K562 (cell line): Measurements from ENCODE around the gene DCLK1. TPM values are rescaled to one million over a fixed set of nuclear protein-coding genes. Genes with fewer than 3 reads are reported as not detected.

Source experiments
- ATAC-seq: fragments of 200-7000 bp; cut with Tn5 transposase; 3 replicates; pipeline ENCODE4 v1.9.1; 2020; ENCODE audit warnings: moderate library complexity
- BruUV-seq: library from RNA; stranded (reverse); fragments of 400-500 nt; replicated peaks from 2 replicates; lab custom pipeline; 2021; lab: Mats Ljungman, UMichigan
- CTCF ChIA-PET: fragments of 300-600 bp; formaldehyde crosslinking; extraction: SDS; loops from one replicate; lab custom pipeline; 2021; ENCODE audit warnings: low intra/inter-chr PET ratio; lab: Yijun Ruan, JAX
- POLR2A ChIA-PET: fragments of 300-600, 350-650 bp; sonication (Branson Sonifier 250); formaldehyde crosslinking; extraction: SDS; loops from one replicate; lab custom pipeline; 2021; ENCODE audit warnings: antibody characterized with exemption, inconsistent platforms; lab: Yijun Ruan, JAX
- DNase-seq, 4 experiments: peaks; one replicate each; pipeline versions ENCODE4 v3.0.0 to v3.0.0-alpha.2; 2011 to 2018; ENCODE audit warnings: low spot score in 3 of 4, mixed read lengths in 3 of 4; ENCODE audit errors: extremely low read depth in 1 of 4
- FAIRE-seq: peaks from 2 replicates; lab custom pipeline; 2011; peaks lifted over from hg19 to GRCh38; lab: Jason Lieb, UNC
- H2AFZ ChIP-seq: 2 replicates; pipeline ENCODE4 v1.6.0; 2011; ENCODE audit warnings: low read depth, low read length, control low read depth, inconsistent platforms
- H3K27ac ChIP-seq: fragments of 200-600 bp; 3 replicates; pipeline ENCODE4 v1.8.0; 2011; ENCODE audit warnings: low read depth, mild to moderate bottlenecking, control low read depth, inconsistent platforms, low read length, moderate library complexity, mixed read lengths; ENCODE audit errors: extremely low read depth
- H3K27me3 ChIP-seq, 2 experiments: fragments of 300-600 bp in 1 of 2; 2 replicates in 1 of 2; 3 replicates in 1 of 2; pipeline versions ENCODE4 v1.6.0 to v1.8.0; 2011; ENCODE audit warnings: inconsistent platforms in 2 of 2, low read length in 2 of 2, mild to moderate bottlenecking in 1 of 2, mixed read lengths in 1 of 2, moderate library complexity in 1 of 2; ENCODE audit not compliant: control insufficient read depth in 2 of 2, insufficient read depth in 2 of 2
- H3K36me3 ChIP-seq: fragments of 300-600 bp; 3 replicates; pipeline ENCODE4 v1.8.0; 2011; ENCODE audit warnings: mild to moderate bottlenecking, low read length, inconsistent platforms; ENCODE audit not compliant: control insufficient read depth, insufficient read depth
- H3K4me1 ChIP-seq, 2 experiments: fragments of 200-600 bp in 1 of 2; replicated peaks in 1 of 2; 2 replicates in 1 of 2; 3 replicates in 1 of 2; pipeline versions ENCODE4 v1.5.1 to v1.8.0; 2011; ENCODE audit warnings: inconsistent platforms in 2 of 2, low read length in 2 of 2, mild to moderate bottlenecking in 1 of 2, mixed read lengths in 1 of 2, moderate library complexity in 1 of 2; ENCODE audit not compliant: control insufficient read depth in 2 of 2, insufficient read depth in 2 of 2
- H3K4me2 ChIP-seq: 2 replicates; pipeline ENCODE4 v1.6.1; 2011; ENCODE audit warnings: low read length, control low read depth, inconsistent platforms, mixed read lengths; ENCODE audit not compliant: insufficient read depth
- H3K4me3 ChIP-seq: fragments of 200-600 bp; sonication (generic), shearing (Covaris generic); 2 replicates; pipeline ENCODE4 v1.5.1; 2016; ENCODE audit warnings: control low read depth, inconsistent platforms
- H3K79me2 ChIP-seq: fragments of 200-600 bp; 3 replicates; pipeline ENCODE4 v1.8.0; 2011; ENCODE audit warnings: low read length, inconsistent platforms; ENCODE audit not compliant: control insufficient read depth, insufficient read depth
- H3K9ac ChIP-seq, 2 experiments: 2 replicates each; pipeline versions ENCODE4 v1.6.0 to v1.6.1; 2011; ENCODE audit warnings: low read depth in 2 of 2, low read length in 2 of 2, control low read depth in 1 of 2, inconsistent platforms in 1 of 2, mild to moderate bottlenecking in 1 of 2, mixed read lengths in 1 of 2; ENCODE audit not compliant: insufficient read depth in 1 of 2
- H3K9me1 ChIP-seq: one replicate; pipeline ENCODE4 v1.6.0; 2011; ENCODE audit warnings: inconsistent platforms, mild to moderate bottlenecking, low read length, moderate library complexity; ENCODE audit not compliant: control insufficient read depth, insufficient read depth
- H3K9me3 ChIP-seq: replicated peaks from 2 replicates; pipeline ENCODE4 v1.5.1; 2011; ENCODE audit warnings: low read depth, low read length, inconsistent platforms; ENCODE audit not compliant: control insufficient read depth, insufficient read depth
- H4K20me1 ChIP-seq: replicated peaks from 2 replicates; pipeline ENCODE4 v1.6.1; 2011; ENCODE audit warnings: low read length, inconsistent platforms, mixed read lengths; ENCODE audit not compliant: control insufficient read depth, insufficient read depth
- KLF1 ChIP-seq: fragments of 450-650 bp; IDR thresholded peaks from 2 replicates; pipeline ENCODE4 v1.6.1; 2016; ENCODE audit warnings: missing genetic modification characterization, missing compliant biosample characterization
- MCM7 ChIP-seq, 2 experiments: fragments of 450-650 bp; IDR thresholded peaks; 2 replicates each; pipeline ENCODE4 v1.6.1; 2016 to 2018
- MEF2D ChIP-seq: conservative IDR thresholded peaks from 2 replicates; pipeline ENCODE4 v1.6.1; 2016; ENCODE audit warnings: low read depth, missing genetic modification characterization, missing compliant biosample characterization
- MGA ChIP-seq: fragments of 450-650 bp; IDR thresholded peaks from 2 replicates; pipeline ENCODE4 v1.6.1; 2016; ENCODE audit warnings: mild to moderate bottlenecking, moderate library complexity
- NFE2 ChIP-seq: IDR thresholded peaks from 2 replicates; pipeline ENCODE4 v1.6.1; 2014; ENCODE audit warnings: antibody characterized with exemption, low read depth
- RFX7 ChIP-seq: fragments of 250-450 bp; sonication (Bioruptor Pico); IDR thresholded peaks from 2 replicates; pipeline ENCODE4 v1.5.1; 2021; ENCODE audit warnings: mild to moderate bottlenecking
- WGBS: fragments of 100-300 bp; shearing (Covaris generic); methylation state at CpG from one replicate; pipeline ENCODE4 v1.1.6; 2016; ENCODE audit warnings: low coverage, mixed read lengths; ENCODE audit not compliant: insufficient coverage; ENCODE audit errors: missing lambda C conversion rate; 5-methylcytosine and 5-hydroxymethylcytosine counted together
- in situ Hi-C: fragments of 300-500 bp; cut with MboI; formaldehyde crosslinking; loops from 4 replicates; pipeline ENCODE4 v1.15.0; 2018; ENCODE audit warnings: inconsistent platforms, mixed read lengths
- intact Hi-C: fragments of 100-400 bp; cut with micrococcal nuclease; formaldehyde crosslinking; loops from 2 replicates; pipeline ENCODE4 v1.14.2; 2022
- polyA plus RNA-seq, 8 experiments: library from polyadenylated mRNA; depleted of rRNA in 4 of 8; stranded (reverse) in 5 of 8; unstranded in 3 of 8; fragments of >200 nt; fragmentation: Nextera tagmentation in 2 of 8; fragmentation: Illumina TruSeq in 1 of 8; extraction: Ambion mirVana in 2 of 8; extraction: Trizol in 1 of 8; gene quantifications; 2 replicates each; pipeline versions ENCODE4 v1.2.1 to v1.2.3, GENCODE V29; 2011 to 2014; ENCODE audit warnings: inconsistent platforms in 1 of 8, missing spikeins in 1 of 8
- total RNA-seq, 7 experiments: library from RNA; depleted of rRNA in 6 of 7; stranded (reverse); fragments of >200 nt in 6 of 7; fragmentation: Illumina TruSeq in 2 of 7; extraction: Trizol in 2 of 7; gene quantifications; 2 replicates each; pipeline versions ENCODE4 v1.2.1 to v1.2.3, GENCODE V29; 2011 to 2021; ENCODE audit warnings: low replicate concordance in 1 of 7

The DCLK1 gene
- total and polyA plus RNA-seq, 9 of the 15 experiments (the other 6 are each of a cell fraction or from before 2014, with no cell fraction given): 0.07 TPM; not detected in 8

GRCh38 chr13:35947315-35947714 is 183.9 kb downstream of the DCLK1 start:
- POLR2A ChIA-PET: no interaction called here
- 0% methylated on average over 4 of the region's 4 CpGs for WGBS
- no peak for DNase-seq
- TF ChIP-seq RFX7 (CRISPR knock-in tag) (no peak), KLF1 (tag) (no peak), MEF2D (tag) (no peak), MCM7 (IDR thresholded peaks at IDR 0.05) (no peak)
- Histone ChIP-seq H3K27ac (no peak overlapping the region), H3K4me1 (no peaks in the 10 kb centered on the region), H3K9ac (no peak overlapping the region), H3K9me1 (no peaks in the 10 kb centered on the region), H3K9me3 (no peaks in the 10 kb centered on the region), H3K4me2 (no peak overlapping the region), H2AFZ (no peak overlapping the region), H4K20me1 (no peaks in the 10 kb centered on the region), H3K36me3 (no peaks in the 10 kb centered on the region), H3K27me3 (no peaks in the 10 kb centered on the region), H3K79me2 (no peaks in the 10 kb centered on the region), H3K4me3 (no peak overlapping the region)
- no TSS peak for BruUV-seq
- intact Hi-C loops (no loop called here), in situ Hi-C loops (no loop called here)
- no peak for ATAC-seq
- CTCF ChIA-PET: no interaction called here
- FAIRE-seq: no peak

GRCh38 chr13:35945368-35945767 is 185.8 kb downstream of the DCLK1 start:
- CTCF ChIA-PET: no interaction called here
- no peak for TF ChIP-seq MGA
- TF ChIP-seq NFE2: no peak

More at GRCh38 chr13:35945368-35945767, 185.8 kb downstream of the DCLK1 start:
- H4K20me1 ChIP-seq: no peaks in the 10 kb centered on the region
- 0% methylated on average over 4 of the region's 4 CpGs for WGBS
- H3K9me1 ChIP-seq: no peaks in the 10 kb centered on the region
- H3K4me2 ChIP-seq: no peak overlapping the region
- POLR2A ChIA-PET: no interaction called here
- H3K9ac ChIP-seq: no peak overlapping the region
- H3K27ac ChIP-seq: no peak overlapping the region
- intact Hi-C loops: no loop called here
- no peak overlapping the region for H3K4me3 ChIP-seq
- FAIRE-seq (no peak), DNase-seq (no peak), ATAC-seq (no peak)
- no peaks in the 10 kb centered on the region for H3K9me3 ChIP-seq
- in situ Hi-C loops: no loop called here
- no peaks in the 10 kb centered on the region for H3K79me2 ChIP-seq
- H2AFZ ChIP-seq: no peak overlapping the region
- no peaks in the 10 kb centered on the region for H3K36me3 ChIP-seq
- H3K4me1 ChIP-seq: no peaks in the 10 kb centered on the region
- BruUV-seq: no TSS peak
- H3K27me3 ChIP-seq: no peaks in the 10 kb centered on the region
